Activated CD8-positive, alpha-beta T cell treated with anti-CD3 and anti-CD28 coated beads for 36 hours (primary cell): ENCODE results near the gene PRAMEF8. TPM values are rescaled to one million over a fixed set of nuclear protein-coding genes. Genes with fewer than 3 reads are reported as not detected.
"Not testable (repeated sequence)": the region's sequence is repeated elsewhere in the genome, so short reads cannot be mapped to it uniquely, and the experiment has no call there.

ENCODE experiments used
- ATAC-seq: fragments of 200-7000 bp; cut with Tn5 transposase; one replicate; pipeline ENCODE4 v1.10.0; 2021; ENCODE audit warnings: mild to moderate bottlenecking, moderate library complexity
- CTCF ChIA-PET: fragments of 350-600 bp; sonication (Branson Sonifier 250); formaldehyde crosslinking; loops from one replicate; lab custom pipeline; 2021; ENCODE audit warnings: antibody characterized with exemption; lab: Charles Lee
- POLR2A ChIA-PET: fragments of 350-600 bp; sonication (Branson Sonifier 250); formaldehyde crosslinking; loops from one replicate; lab custom pipeline; 2021; ENCODE audit warnings: antibody characterized with exemption; lab: Charles Lee
- DNase-seq: peaks from one replicate; pipeline ENCODE4 v3.0.0-alpha.2; 2020
- H3K27ac Mint-ChIP-seq: one replicate; pipeline ENCODE4 v1.8.0; 2021; ENCODE audit warnings: mild to moderate bottlenecking, mixed read lengths
- H3K27me3 Mint-ChIP-seq: one replicate; pipeline ENCODE4 v1.8.0; 2021; ENCODE audit warnings: mixed read lengths
- H3K36me3 Mint-ChIP-seq: one replicate; pipeline ENCODE4 v1.8.0; 2021; ENCODE audit warnings: low read depth, mixed read lengths
- H3K4me1 Mint-ChIP-seq: one replicate; pipeline ENCODE4 v1.8.0; 2021; ENCODE audit warnings: low read depth, mixed read lengths
- H3K4me3 Mint-ChIP-seq: one replicate; pipeline ENCODE4 v1.8.0; 2021; ENCODE audit warnings: mild to moderate bottlenecking, moderate library complexity, mixed read lengths
- H3K9me3 Mint-ChIP-seq: one replicate; pipeline ENCODE4 v1.8.0; 2021; ENCODE audit warnings: mixed read lengths
- intact Hi-C: fragments of 100-400 bp; cut with micrococcal nuclease; formaldehyde crosslinking; loops from one replicate; pipeline ENCODE4 v1.10.0; 2022
- total RNA-seq, 2 experiments: library from RNA; stranded (reverse); gene quantifications; one replicate each; pipeline ENCODE4 v1.2.3, GENCODE V29; 2021

The PRAMEF8 gene
- total RNA-seq, 2 experiments from 2014 or later, result not detected

- H3K27ac Mint-ChIP-seq, H3K9me3 Mint-ChIP-seq, POLR2A ChIA-PET, intact Hi-C loops, H3K4me3 Mint-ChIP-seq, ATAC-seq, H3K27me3 Mint-ChIP-seq, H3K4me1 Mint-ChIP-seq, DNase-seq, CTCF ChIA-PET, H3K36me3 Mint-ChIP-seq: not testable (repeated sequence)
Observed at GRCh38 chr1:13246554-13246871, 38.4 kb downstream of the PRAMEF8 start.

GRCh38 chr1:13245841-13246553 lies 38.9 kb downstream of the PRAMEF8 start:
- not testable (repeated sequence) for H3K4me1 Mint-ChIP-seq, H3K27me3 Mint-ChIP-seq

GRCh38 chr1:13243536-13244263 lies 41.2 kb downstream of the PRAMEF8 start:
- H3K27ac Mint-ChIP-seq, CTCF ChIA-PET, H3K9me3 Mint-ChIP-seq, intact Hi-C loops, H3K4me3 Mint-ChIP-seq, H3K36me3 Mint-ChIP-seq, H3K4me1 Mint-ChIP-seq, H3K27me3 Mint-ChIP-seq, DNase-seq, ATAC-seq: not testable (repeated sequence)
- POLR2A ChIA-PET, result interaction anchor here (0.8 kb wide), 1 partner anchor 1340 kb away, joined by 3 read pairs; no protein-coding TSS in a partner anchor

More at GRCh38 chr1:13245841-13246553, 38.9 kb downstream of the PRAMEF8 start:
- ATAC-seq, DNase-seq, POLR2A ChIA-PET, intact Hi-C loops, H3K27ac Mint-ChIP-seq, CTCF ChIA-PET, H3K4me3 Mint-ChIP-seq, H3K36me3 Mint-ChIP-seq, H3K9me3 Mint-ChIP-seq: not testable (repeated sequence)

GRCh38 chr1:13239633-13240032 lies 45.3 kb downstream of the PRAMEF8 start:
- CTCF ChIA-PET, H3K4me1 Mint-ChIP-seq, DNase-seq, H3K9me3 Mint-ChIP-seq, H3K4me3 Mint-ChIP-seq, H3K27me3 Mint-ChIP-seq, ATAC-seq, H3K27ac Mint-ChIP-seq, intact Hi-C loops, H3K36me3 Mint-ChIP-seq: not testable (repeated sequence)
- POLR2A ChIA-PET, result interaction anchor here (0.6 kb wide), 1 partner anchor 553 kb away, joined by 3 read pairs; no protein-coding TSS in a partner anchor

- intact Hi-C loops, H3K27ac Mint-ChIP-seq, H3K9me3 Mint-ChIP-seq, DNase-seq, H3K27me3 Mint-ChIP-seq, H3K36me3 Mint-ChIP-seq, CTCF ChIA-PET, ATAC-seq, H3K4me1 Mint-ChIP-seq, H3K4me3 Mint-ChIP-seq, POLR2A ChIA-PET: not testable (repeated sequence)
Observed at GRCh38 chr1:13237572-13237971, 47.4 kb downstream of the PRAMEF8 start.

GRCh38 chr1:13234057-13234456 lies 50.9 kb downstream of the PRAMEF8 start:
- H3K27me3 Mint-ChIP-seq, H3K36me3 Mint-ChIP-seq, H3K4me1 Mint-ChIP-seq, intact Hi-C loops, DNase-seq, CTCF ChIA-PET, POLR2A ChIA-PET, H3K27ac Mint-ChIP-seq, H3K4me3 Mint-ChIP-seq, ATAC-seq, H3K9me3 Mint-ChIP-seq: not testable (repeated sequence)

GRCh38 chr1:13232056-13232455 lies 52.9 kb downstream of the PRAMEF8 start:
- H3K4me1 Mint-ChIP-seq, CTCF ChIA-PET, H3K4me3 Mint-ChIP-seq, H3K9me3 Mint-ChIP-seq, ATAC-seq, H3K36me3 Mint-ChIP-seq, POLR2A ChIA-PET, H3K27me3 Mint-ChIP-seq, DNase-seq, intact Hi-C loops, H3K27ac Mint-ChIP-seq: not testable (repeated sequence)

Other genes starting within 250 kb of the PRAMEF8 start
- gene PRAMEF27, start 228.6 kb downstream of the PRAMEF8 start, total RNA-seq, result not detected
- not detected for gene HNRNPCL3, start 224.4 kb downstream of the PRAMEF8 start, total RNA-seq
- gene PRAMEF25, start 214.4 kb downstream of the PRAMEF8 start, total RNA-seq, result not detected
- not detected for gene HNRNPCL2, start 168.3 kb downstream of the PRAMEF8 start, total RNA-seq
- not detected for gene PRAMEF26, start 129.1 kb downstream of the PRAMEF8 start, total RNA-seq
- gene HNRNPCL4, start 119.5 kb downstream of the PRAMEF8 start, total RNA-seq, result not detected
- gene PRAMEF9, start 113.3 kb downstream of the PRAMEF8 start, total RNA-seq, result not detected
- not detected for gene PRAMEF13, start 83.7 kb downstream of the PRAMEF8 start, total RNA-seq
- not detected for gene PRAMEF18, start 59.0 kb downstream of the PRAMEF8 start, total RNA-seq
- gene PRAMEF5, start 30.9 kb downstream of the PRAMEF8 start, total RNA-seq, result not detected
- not detected for gene PRAMEF33, start 18.4 kb upstream of the PRAMEF8 start, total RNA-seq
- not detected for gene PRAMEF15, start 30.4 kb upstream of the PRAMEF8 start, total RNA-seq
- not detected for gene PRAMEF14, start 62.0 kb upstream of the PRAMEF8 start, total RNA-seq
- gene PRAMEF19, start 86.8 kb upstream of the PRAMEF8 start, total RNA-seq, result not detected
- gene PRAMEF17, start 104.5 kb upstream of the PRAMEF8 start, total RNA-seq, result not detected
- gene PRAMEF20, start 125.3 kb upstream of the PRAMEF8 start, total RNA-seq, result not detected
- gene LRRC38, start 228.9 kb upstream of the PRAMEF8 start, total RNA-seq, result not detected